Retinal pigment epithelial cell (primary cell): ENCODE results near the gene PDE11A.

Source experiments
- DNase-seq: peaks from one replicate; pipeline ENCODE4 v3.0.0-alpha.2; 2010; ENCODE audit warnings: low read depth
- H3K4me3 ChIP-seq: 2 replicates; pipeline ENCODE4 v1.5.1; 2011; ENCODE audit warnings: mild to moderate bottlenecking, low read length, control low read depth, moderate library complexity
- TF ChIP-seq, protein P1 (sequence below): conservative IDR thresholded peaks from 2 replicates; pipeline ENCODE4 v1.5.1; 2011; ENCODE audit warnings: low read depth, low read length, control low read depth, inconsistent platforms

Gene PDE11A

DNA sequence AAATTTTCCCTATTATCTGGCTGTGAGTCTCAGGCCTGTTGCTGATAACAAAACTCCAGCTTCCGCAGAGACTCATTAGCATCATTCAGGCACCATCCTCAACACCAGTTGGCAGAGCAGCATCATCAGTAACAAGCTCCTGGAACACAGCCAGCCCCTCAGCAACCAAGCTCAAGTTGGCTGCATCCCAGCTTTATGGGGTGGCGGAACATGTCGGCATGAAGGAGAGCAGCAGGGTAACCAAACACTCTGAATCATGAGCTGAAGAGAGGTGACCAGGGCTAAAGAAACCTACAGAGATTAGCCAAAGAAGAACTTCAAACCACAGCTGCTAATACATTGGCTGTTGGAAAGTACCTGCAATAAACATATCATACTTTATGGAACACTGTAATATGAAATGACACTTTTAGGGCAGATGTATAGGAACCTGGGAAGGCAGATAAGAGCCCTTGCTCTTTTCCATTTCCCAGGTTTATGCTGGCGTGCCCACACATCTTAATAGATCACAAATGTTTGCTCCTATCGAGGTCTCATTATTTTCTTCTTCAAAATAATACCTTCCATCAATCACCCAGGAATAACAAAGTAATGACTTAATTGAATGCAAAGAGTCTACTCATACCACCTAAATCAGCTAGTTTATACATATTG is 63.8 kb downstream of the PDE11A start:
- TF ChIP-seq, protein P1, sequence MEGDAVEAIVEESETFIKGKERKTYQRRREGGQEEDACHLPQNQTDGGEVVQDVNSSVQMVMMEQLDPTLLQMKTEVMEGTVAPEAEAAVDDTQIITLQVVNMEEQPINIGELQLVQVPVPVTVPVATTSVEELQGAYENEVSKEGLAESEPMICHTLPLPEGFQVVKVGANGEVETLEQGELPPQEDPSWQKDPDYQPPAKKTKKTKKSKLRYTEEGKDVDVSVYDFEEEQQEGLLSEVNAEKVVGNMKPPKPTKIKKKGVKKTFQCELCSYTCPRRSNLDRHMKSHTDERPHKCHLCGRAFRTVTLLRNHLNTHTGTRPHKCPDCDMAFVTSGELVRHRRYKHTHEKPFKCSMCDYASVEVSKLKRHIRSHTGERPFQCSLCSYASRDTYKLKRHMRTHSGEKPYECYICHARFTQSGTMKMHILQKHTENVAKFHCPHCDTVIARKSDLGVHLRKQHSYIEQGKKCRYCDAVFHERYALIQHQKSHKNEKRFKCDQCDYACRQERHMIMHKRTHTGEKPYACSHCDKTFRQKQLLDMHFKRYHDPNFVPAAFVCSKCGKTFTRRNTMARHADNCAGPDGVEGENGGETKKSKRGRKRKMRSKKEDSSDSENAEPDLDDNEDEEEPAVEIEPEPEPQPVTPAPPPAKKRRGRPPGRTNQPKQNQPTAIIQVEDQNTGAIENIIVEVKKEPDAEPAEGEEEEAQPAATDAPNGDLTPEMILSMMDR = no peak
- peak; percentile 76 for DNase-seq
- no peak overlapping the region for H3K4me3 ChIP-seq

DNA sequence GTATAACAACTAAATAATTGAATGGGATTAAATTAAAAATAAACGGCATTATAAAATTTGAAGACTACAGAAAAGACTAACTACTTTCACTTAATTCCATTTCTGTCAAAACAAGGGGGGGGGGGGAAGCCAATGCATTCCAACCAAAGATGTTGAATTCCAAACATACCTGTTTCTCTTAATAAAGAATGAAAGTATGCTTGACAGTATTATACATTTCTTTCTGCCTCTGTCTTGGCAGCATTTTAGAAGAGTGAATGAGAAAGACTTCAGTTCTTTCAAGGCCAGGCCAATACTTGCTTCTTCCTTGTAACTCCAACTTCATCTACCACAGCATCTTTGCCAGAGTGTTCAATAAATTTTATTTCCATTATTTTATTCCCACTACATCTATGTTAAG is 65.9 kb downstream of the PDE11A start:
- no peak for DNase-seq

DNA sequence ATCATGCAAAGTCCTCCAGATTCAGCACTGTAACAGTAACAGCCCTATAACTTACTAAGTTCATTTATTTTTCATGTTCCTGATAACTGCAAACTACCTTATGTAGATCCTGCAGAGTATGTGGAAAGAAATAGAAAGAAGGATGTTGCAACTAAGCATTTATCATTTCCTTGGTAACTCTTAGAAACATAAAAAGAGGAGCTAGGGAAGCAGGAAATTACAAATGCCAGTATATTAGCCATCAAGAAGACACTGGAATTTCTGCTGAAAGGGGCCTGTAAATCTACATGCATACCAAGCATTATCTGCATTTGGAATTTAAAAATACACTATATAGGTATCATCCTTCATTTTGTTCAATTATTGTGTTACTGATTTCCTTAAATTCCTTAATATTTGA is 66.8 kb downstream of the PDE11A start:
- TF ChIP-seq, protein P1 = no peak
- no peak for DNase-seq
- H3K4me3 ChIP-seq = no peak overlapping the region

More for the DNA sequence above, 65.9 kb downstream of the PDE11A start:
- H3K4me3 ChIP-seq = no peak overlapping the region
- TF ChIP-seq, protein P1 = no peak

DNA sequence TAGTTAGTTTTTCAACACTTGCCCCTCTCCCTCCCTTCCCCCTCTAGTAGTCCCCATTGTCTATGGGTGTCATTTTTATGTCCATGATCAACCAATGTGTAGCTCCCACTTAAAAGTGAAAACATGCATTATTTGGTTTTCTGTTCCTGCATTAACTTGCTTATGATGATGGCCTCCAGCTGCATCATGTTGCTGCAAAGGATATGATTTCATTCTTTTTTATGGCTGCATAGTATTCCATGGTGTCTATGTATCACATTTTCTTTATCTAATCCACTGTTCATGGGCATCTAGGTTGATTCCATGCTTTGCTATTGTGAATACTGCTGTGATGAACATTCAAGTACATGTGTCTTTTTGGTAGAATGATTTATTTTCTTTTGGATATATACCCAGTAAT is 70.5 kb downstream of the PDE11A start:
- no peak overlapping the region for H3K4me3 ChIP-seq
- no peak for DNase-seq
- TF ChIP-seq, protein P1 = no peak

DNA sequence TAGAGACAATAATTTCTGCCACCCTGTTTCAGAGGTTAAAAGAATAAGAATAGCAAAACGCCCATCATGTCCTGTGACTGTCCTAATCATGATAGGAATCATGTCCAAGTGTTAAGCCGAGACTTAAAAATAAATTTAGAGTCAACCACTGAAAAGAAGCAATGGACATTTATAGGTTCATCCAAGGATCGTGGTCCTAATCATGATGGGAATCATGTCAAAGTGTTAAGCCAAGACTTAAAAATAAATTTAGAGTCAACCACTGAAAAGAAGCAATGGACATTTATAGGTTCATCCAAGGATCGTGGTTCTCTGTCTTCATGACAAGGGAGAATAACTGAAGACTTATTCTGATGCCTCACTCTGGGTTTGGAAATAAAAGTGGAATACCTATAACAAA is 73.6 kb downstream of the PDE11A start:
- no peak for DNase-seq
- H3K4me3 ChIP-seq = no peak overlapping the region

DNA sequence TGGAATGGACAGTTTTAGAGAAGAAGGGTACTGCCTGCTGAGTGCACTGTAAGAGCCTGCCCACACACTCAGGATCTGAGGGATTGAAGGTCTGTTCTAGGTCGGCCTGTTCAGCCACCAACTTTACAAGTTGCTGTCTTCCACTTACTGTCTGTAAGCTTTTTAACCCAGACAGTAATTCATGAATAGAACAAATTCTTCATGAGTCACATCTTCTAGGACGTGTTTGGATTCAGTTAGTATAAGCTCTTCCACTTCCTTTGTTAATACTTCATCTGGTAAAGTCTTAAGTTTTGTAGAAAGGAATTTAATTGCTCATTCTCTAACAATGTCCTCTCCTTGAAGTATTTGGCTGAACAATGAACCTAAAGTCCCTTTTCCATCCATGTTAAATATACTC is 74.6 kb downstream of the PDE11A start:
- H3K4me3 ChIP-seq = no peak overlapping the region
- TF ChIP-seq, protein P1 = no peak
- DNase-seq = peak; percentile 63

More for the DNA sequence above, 73.6 kb downstream of the PDE11A start:
- TF ChIP-seq, protein P1 = no peak

DNA sequence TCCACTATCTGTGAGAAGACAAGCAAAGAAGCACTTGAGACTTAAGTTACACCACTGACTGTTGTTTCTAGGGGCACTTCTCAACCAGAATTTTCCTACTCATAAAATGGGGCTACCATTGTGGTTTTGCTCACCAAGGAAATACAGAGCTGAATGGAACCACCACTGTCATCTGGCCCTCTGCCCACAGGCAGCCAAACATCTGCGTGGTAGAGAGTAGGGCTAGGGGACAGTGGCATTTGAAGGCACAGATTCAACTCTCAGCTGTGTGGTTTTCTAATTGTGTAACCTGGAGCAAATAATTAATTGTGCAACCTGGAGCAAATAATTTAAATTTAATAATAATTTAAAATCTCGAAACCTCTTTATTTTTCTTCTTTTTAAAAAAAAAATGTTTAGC is 79.6 kb downstream of the PDE11A start:
- DNase-seq = no peak
- TF ChIP-seq, protein P1 = no peak
- no peak overlapping the region for H3K4me3 ChIP-seq
